Pancreas (tissue), 10 donors: ENCODE results near the gene CARD14. TPM values are rescaled to one million over a fixed set of nuclear protein-coding genes. Genes with fewer than 3 reads are reported as not detected.
"Not testable (repeated sequence)": the region's sequence is repeated elsewhere in the genome, so short reads cannot be mapped to it uniquely, and the experiment has no call there.

Experiments used
- ATAC-seq, 4 donors: fragments of 200-7000 bp; cut with Tn5 transposase; one replicate each; pipeline versions ENCODE4 v1.8.0 to v1.9.1; 2020; ENCODE audit warnings: mild to moderate bottlenecking in 4 of 4, moderate library complexity in 4 of 4
- DNase-seq, 6 donors: peaks; one replicate each; pipeline ENCODE4 v3.0.0-alpha.2; 2020
- FAIRE-seq: peaks from 2 replicates; lab custom pipeline; 2012; peaks lifted over from hg19 to GRCh38; lab: Jason Lieb, UNC
- H3K27ac ChIP-seq, 4 donors: fragments of 200-600 bp; sonication (generic); 1 replicate in 3 of 4; 2 replicates in 1 of 4; pipeline versions ENCODE4 v1.5.0 to v1.8.0; 2020
- H3K27me3 ChIP-seq, 4 donors: fragments of 200-600 bp; one replicate each; pipeline ENCODE4 v1.8.0; 2021
- H3K36me3 ChIP-seq, 3 donors: fragments of 200-600 bp; sonication (generic) in 1 of 3; one replicate each; pipeline versions ENCODE4 v1.5.0 to v1.8.0; 2020 to 2021
- H3K4me1 ChIP-seq, 3 donors: fragments of 200-600 bp; one replicate each; pipeline ENCODE4 v1.8.0; 2021
- H3K4me3 ChIP-seq, 4 donors: fragments of 200-600 bp; sonication (generic) in 2 of 4; one replicate each; pipeline versions ENCODE4 v1.5.0 to v1.8.0; 2020 to 2021
- H3K9me3 ChIP-seq, 4 donors: fragments of 200-600 bp; one replicate each; pipeline ENCODE4 v1.8.0; 2021
- WGBS, 2 donors: extraction: QIAGEN DNeasy Blood & Tissue Kit; methylation state at CpG; one replicate each; pipeline ENCODE4 v1.1.7; 2013; 5-methylcytosine and 5-hydroxymethylcytosine counted together
- intact Hi-C, 3 donors: fragments of 100-400 bp; cut with DNase I; formaldehyde crosslinking; loops; one replicate each; pipeline versions ENCODE4 v1.11.1 to v1.14.2; 2022
- polyA plus RNA-seq, 2 donors: library from polyadenylated mRNA; stranded (reverse); fragments of 200-250 nt; gene quantifications; one replicate each; pipeline ENCODE4 v1.2.3, GENCODE V29; 2013
- total RNA-seq, 6 donors: library from RNA; stranded (reverse); fragmentation: NEBNext Ultra II Directional in 4 of 6; extraction: Animal tissue kit (Norgen Biotek cat#: 25700) in 4 of 6; gene quantifications; one replicate each; pipeline versions ENCODE4 v1.2.1 to v1.2.4, GENCODE V29; 2021 to 2023
- TF ChIP-seq, protein P1 (sequence below), 4 donors: fragments of 200-600 bp; sonication (generic) in 3 of 4; IDR thresholded peaks; one replicate each; pipeline versions ENCODE4 v1.5.0 to v1.8.0; 2021; ENCODE audit warnings: antibody characterized with exemption in 4 of 4
- donor health status: healthy with polysubstance abuse.
- donor health status: DM: no; HTN: no; CAD: no; lungs with moderate emphysema.
- donor health status: DM: no; HTN: no; CAD: no.
- donor health status: control.
- donor health status: control.
- donor health status: Bipolar disorder and iron deficiency.
- donor health status: DM: yes; HTN: yes; CAD: no.
- donor health status: DM: no; HTN: no; CAD: no.
- donor health status: DM: no; HTN: no; CAD: no.
- donor health status: DM: yes; HTN: yes; CAD: no.

The CARD14 gene
- total and polyA plus RNA-seq, 8 donors = 0.06 to 0.33 (median 0.28) TPM; not detected in 3

DNA sequence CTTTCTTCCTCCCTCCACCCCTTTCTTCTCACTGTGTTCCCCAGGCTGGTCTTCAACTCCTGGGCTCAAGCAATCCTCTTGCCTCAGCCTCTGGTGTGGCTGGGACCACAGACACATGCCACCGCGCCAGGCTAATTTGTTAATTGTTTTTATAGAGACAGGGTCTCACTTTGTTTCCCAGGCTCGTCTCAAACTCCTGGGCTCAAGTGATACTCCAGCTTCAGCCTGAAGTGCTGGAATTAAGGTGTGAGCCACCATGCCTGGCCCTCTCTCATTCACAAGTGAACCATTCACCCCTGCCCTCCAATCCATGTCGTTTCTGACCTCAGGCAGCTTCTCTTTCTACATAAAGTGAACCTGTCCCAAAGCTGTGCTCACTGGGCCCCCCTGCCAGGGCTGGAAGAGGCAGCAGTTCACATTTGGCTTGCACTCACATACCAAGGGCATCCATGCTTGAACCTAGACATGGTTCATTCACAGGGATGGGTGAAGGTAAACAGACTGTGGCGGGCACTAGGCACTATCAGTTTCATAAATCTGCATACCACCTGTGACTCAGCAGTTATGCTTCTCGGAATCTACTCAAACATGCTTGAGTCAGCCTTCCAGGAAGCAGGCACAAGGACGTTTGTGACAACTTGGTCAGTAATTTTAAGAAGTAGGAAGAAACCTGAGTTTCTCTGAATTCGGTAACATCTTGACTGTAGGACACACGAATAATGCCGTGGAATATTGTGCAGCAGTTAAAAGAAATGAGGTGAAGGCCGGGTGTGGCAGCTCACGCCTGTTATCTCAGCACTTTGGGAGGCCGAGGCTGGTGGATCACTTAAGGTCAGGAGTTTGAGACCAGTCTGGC is 84.8 kb downstream of the CARD14 start:
- peak overlapping the region; percentile 26 to 80 (median 52) for H3K27ac ChIP-seq
- TF ChIP-seq, protein P1, sequence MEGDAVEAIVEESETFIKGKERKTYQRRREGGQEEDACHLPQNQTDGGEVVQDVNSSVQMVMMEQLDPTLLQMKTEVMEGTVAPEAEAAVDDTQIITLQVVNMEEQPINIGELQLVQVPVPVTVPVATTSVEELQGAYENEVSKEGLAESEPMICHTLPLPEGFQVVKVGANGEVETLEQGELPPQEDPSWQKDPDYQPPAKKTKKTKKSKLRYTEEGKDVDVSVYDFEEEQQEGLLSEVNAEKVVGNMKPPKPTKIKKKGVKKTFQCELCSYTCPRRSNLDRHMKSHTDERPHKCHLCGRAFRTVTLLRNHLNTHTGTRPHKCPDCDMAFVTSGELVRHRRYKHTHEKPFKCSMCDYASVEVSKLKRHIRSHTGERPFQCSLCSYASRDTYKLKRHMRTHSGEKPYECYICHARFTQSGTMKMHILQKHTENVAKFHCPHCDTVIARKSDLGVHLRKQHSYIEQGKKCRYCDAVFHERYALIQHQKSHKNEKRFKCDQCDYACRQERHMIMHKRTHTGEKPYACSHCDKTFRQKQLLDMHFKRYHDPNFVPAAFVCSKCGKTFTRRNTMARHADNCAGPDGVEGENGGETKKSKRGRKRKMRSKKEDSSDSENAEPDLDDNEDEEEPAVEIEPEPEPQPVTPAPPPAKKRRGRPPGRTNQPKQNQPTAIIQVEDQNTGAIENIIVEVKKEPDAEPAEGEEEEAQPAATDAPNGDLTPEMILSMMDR (IDR thresholded peaks at IDR 0.05) = no peak
- FAIRE-seq = no peak
- H3K4me1 ChIP-seq = peaks cover 0 to 19% (median 0%) of the 10 kb centered on the region in 3 donors
- no peak overlapping the region for H3K4me3 ChIP-seq
- H3K36me3 ChIP-seq = no peaks in the 10 kb centered on the region
- WGBS, 2 donors = 53 to 60% methylated on average over 13 of the region's 13 CpGs
- peak; percentile 44 to 90 (median 80) for ATAC-seq
- H3K27me3 ChIP-seq = no peaks in the 10 kb centered on the region
- no peaks in the 10 kb centered on the region for H3K9me3 ChIP-seq
- intact Hi-C loops = loop anchor here in 2 of 3 donors (5.0 to 10.0 kb wide), 2 partner anchors 60 to 172 kb away; no protein-coding TSS in a partner anchor
- peak in 4 of 6 donors; percentile 28 to 80 (median 62) for DNase-seq

DNA sequence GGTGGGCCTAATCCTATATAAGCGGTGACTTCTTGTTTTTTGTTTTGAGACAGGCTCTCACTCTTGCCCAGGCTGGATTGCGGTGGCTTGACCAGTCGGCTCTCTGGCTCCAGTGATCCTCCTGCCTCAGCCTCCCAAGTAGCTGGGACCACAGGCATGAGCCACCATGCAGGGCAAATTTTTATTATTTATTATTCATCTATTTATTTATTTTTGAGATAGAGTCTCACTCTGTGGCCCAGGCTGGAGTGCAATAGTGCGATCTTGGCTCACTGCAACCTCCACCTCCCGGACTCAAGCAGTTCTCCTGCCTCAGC is 86.2 kb downstream of the CARD14 start:
- no peak for FAIRE-seq

DNA sequence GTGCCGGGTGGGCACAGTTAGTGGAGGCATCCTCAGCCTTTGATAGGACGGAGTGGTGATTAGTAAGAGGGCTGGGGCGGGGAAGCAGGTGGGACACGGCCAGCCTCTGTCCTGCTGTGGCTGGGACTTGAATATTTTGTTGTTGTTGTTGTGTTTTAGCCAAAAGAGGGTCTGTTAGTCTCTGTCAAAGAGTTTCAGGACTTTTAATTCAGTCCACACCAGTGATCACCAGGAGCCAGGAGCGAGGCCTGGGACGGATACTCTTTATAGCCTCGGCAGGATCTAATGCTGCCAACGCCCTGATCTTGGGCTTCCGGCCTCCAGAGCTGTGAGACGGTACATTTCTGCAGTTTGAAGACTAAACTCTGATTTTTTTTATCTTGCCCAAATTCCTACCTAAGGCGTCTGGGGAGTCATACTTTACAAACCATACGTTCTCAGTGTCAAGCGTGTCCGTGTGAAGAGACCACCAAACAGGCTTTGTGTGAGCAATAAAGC is 87.9 kb downstream of the CARD14 start:
- FAIRE-seq = no peak
- no peak overlapping the region for H3K4me3 ChIP-seq
- WGBS, 2 donors = 82 to 89% methylated on average over 14 of the region's 14 CpGs
- ATAC-seq = no peak
- H3K27ac ChIP-seq = no peak overlapping the region
- TF ChIP-seq, protein P1 (IDR thresholded peaks at IDR 0.05) = no peak
- no peaks in the 10 kb centered on the region for H3K27me3 ChIP-seq
- no peaks in the 10 kb centered on the region for H3K9me3 ChIP-seq
- peaks cover 0 to 32% (median 8%) of the 10 kb centered on the region in 3 donors for H3K4me1 ChIP-seq
- no peaks in the 10 kb centered on the region for H3K36me3 ChIP-seq
- DNase-seq = no peak
- intact Hi-C loops = loop anchor here in 1 of 3 donors (10.0 kb wide), 1 partner anchor 63 kb away; no protein-coding TSS in a partner anchor

More for the DNA sequence above, 86.2 kb downstream of the CARD14 start:
- H3K27ac ChIP-seq = no peak overlapping the region
- H3K36me3 ChIP-seq = no peaks in the 10 kb centered on the region
- peaks cover 0 to 19% (median 0%) of the 10 kb centered on the region in 3 donors for H3K4me1 ChIP-seq
- WGBS, 2 donors = 93 to 95% methylated on average over 5 of the region's 5 CpGs
- no peak overlapping the region for H3K4me3 ChIP-seq
- intact Hi-C loops = loop anchor here in 1 of 3 donors (10.0 kb wide), 1 partner anchor 61 kb away; no protein-coding TSS in a partner anchor
- no peak for DNase-seq
- H3K9me3 ChIP-seq = no peaks in the 10 kb centered on the region
- no peak for ATAC-seq
- TF ChIP-seq, protein P1 (IDR thresholded peaks at IDR 0.05) = no peak
- no peaks in the 10 kb centered on the region for H3K27me3 ChIP-seq

DNA sequence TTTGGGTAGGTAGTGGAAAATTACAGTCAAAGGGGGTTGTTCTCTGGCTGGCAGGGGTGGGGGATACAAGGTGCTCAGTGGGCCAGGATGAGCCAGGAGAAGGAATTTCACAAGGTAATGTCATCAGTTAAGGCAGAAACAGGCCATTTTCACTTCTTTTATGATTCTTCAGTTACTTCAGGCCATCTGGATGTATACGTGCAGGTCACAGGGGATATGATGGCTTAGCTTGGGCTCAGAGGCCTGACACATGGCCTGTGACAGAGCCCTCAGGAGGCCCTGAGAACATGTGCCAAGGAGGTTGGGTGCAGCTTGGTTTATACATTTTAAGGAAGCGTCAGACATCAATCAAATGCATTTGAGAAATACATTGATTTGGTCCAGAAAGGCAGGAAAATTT is 88.5 kb downstream of the CARD14 start:
- H3K9me3 ChIP-seq, ATAC-seq, H3K36me3 ChIP-seq, H3K4me3 ChIP-seq, H3K27ac ChIP-seq, FAIRE-seq, H3K27me3 ChIP-seq, DNase-seq: not testable (repeated sequence)
- intact Hi-C loops = loop anchor here in 1 of 3 donors (10.0 kb wide), 1 partner anchor 63 kb away; no protein-coding TSS in a partner anchor
- WGBS, 2 donors = 92 to 93% methylated on average over 2 of the region's 2 CpGs
- H3K4me1 ChIP-seq = peaks cover 0 to 36% (median 12%) of the 10 kb centered on the region in 3 donors

Other genes with a start within 250 kb of the CARD14 start
- 10 to 100 TPM; 17.1 to 31.4 (median 22.6) TPM for gene TBC1D16, start 134.2 kb upstream of the CARD14 start, total RNA-seq
- gene TBC1D16, start 134.2 kb upstream of the CARD14 start, polyA plus RNA-seq = 10 to 100 TPM in 1 of 2 donors, 1 to 10 TPM in 1; 4.9 to 14.9 TPM
- 1 to 10 TPM; 1.9 to 6.2 (median 3.1) TPM for gene CCDC40, start 133.4 kb upstream of the CARD14 start, total RNA-seq
- 10 to 100 TPM in 1 of 2 donors, 1 to 10 TPM in 1; 3.5 to 12.3 TPM for gene CCDC40, start 133.4 kb upstream of the CARD14 start, polyA plus RNA-seq
- 10 to 100 TPM; 20.2 to 56.3 (median 32.8) TPM for gene GAA, start 68.4 kb upstream of the CARD14 start, total RNA-seq
- gene GAA, start 68.4 kb upstream of the CARD14 start, polyA plus RNA-seq = 10 to 100 TPM; 44.0 to 52.8 TPM
- gene EIF4A3, start 22.9 kb upstream of the CARD14 start, total RNA-seq = 10 to 100 TPM; 16.2 to 32.3 (median 30.2) TPM
- gene EIF4A3, start 22.9 kb upstream of the CARD14 start, polyA plus RNA-seq = 10 to 100 TPM; 16.5 to 37.2 TPM
- gene SGSH, start 50.3 kb downstream of the CARD14 start, total RNA-seq = 10 to 100 TPM; 21.4 to 40.3 (median 25.5) TPM
- gene SGSH, start 50.3 kb downstream of the CARD14 start, polyA plus RNA-seq = 10 to 100 TPM; 52.9 to 65.2 TPM
- gene SLC26A11, start 50.4 kb downstream of the CARD14 start, total RNA-seq = 10 to 100 TPM in 1 of 6 donors, 1 to 10 TPM in 5; 5.1 to 11.9 (median 8.3) TPM
- 10 to 100 TPM; 19.3 to 23.6 TPM for gene SLC26A11, start 50.4 kb downstream of the CARD14 start, polyA plus RNA-seq
- gene RNF213, start 90.8 kb downstream of the CARD14 start, total RNA-seq = 10 to 100 TPM; 21.9 to 94.7 (median 37.8) TPM
- 10 to 100 TPM; 27.3 to 69.1 TPM for gene RNF213, start 90.8 kb downstream of the CARD14 start, polyA plus RNA-seq
- 10 to 100 TPM in 4 of 6 donors, 1 to 10 TPM in 2; 8.7 to 15.9 (median 11.6) TPM for gene ENDOV, start 245.1 kb downstream of the CARD14 start, total RNA-seq
- gene ENDOV, start 245.1 kb downstream of the CARD14 start, polyA plus RNA-seq = 10 to 100 TPM; 16.0 to 20.4 TPM